ENCODE results near the gene KLHL41.

The KLHL41 gene

DNA sequence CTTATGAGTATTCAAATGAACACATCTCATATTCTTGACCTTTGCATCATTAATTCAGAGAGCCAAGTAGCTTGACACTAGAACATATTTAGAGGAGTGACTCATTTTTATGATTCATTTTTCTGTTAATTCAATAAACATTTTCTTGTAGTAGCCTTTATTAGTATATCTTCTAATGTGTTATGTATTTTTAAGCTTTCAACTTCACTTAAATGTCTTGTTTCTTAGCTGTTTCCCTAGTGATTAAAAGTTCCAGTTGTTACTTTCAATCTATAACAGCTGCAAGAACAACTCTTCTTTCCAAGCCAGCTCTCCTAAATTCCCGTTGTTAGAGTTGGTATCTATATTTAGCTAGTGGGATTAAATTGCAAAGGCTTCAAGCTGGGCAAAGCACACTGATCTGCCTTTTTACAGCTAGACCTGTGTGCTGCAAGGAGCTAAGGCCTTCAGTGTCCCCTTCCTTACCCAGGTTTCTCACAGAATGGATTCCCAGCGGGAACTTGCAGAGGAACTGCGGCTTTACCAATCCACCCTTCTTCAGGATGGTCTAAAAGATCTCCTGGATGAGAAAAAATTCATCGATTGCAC is at the start of gene KLHL41:
Gene KLHL41, plus strand, starts transcription at position 405 of the 588 bp plus-strand sequence. Its CDS starts 77 bp downstream, at position 482.
- no peak for FAIRE-seq

DNA sequence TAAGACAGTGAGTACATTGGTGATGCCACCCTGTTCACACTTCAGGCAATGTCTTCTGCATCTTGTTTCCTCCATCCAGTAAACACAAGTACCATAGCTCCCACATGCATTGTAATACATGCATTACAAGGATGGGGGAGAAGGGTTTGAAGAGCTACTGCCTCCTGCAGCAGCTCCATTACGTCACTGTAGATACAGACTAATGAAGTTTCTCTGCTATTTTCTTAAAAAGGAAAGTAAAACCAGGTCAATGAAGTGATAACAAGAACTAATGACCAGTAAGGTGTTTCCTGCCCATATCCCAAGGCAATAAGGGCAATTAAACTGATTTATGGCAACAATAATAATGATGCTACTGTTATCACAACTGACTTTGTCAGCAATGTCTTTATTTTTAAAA is 48.4 kb upstream of the KLHL41 start:
- no peak for FAIRE-seq

DNA sequence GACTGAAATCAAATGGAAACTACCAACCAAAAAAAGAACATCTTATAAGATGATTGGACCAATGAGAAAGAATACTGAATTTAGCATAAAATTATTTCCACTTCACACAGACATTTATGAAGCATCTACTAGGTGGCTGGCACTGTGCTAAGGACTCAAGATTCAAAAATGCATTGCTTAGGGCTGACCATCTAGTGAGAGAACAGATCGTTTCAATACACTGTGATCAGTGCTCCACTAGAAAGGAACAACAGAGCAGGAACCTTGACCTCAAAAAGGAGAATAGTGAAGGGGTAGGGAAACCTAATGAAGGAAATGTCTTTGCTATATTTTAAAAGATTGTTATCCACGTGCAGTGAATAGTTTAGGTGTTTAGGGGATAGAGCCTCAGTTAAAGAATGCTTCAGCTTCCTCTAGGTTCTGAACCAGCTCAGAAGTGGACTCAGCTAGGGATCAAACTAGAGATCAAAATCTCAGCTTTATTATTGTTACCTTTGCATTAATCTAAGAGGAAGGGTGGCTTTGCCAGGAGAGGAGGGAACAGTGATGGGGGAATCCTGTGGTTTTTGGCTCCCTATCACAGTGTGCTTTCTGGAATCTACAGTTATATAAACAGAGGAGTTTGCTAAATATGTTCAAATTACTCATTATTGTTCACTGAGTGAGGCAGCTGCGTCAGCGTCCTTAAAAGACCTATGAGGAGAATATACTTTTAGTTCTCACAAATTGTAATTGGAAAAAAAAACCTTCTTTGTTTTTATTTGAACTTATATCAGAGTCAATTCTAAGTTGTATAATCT is 46.4 kb upstream of the KLHL41 start:
- FAIRE-seq = no peak

DNA sequence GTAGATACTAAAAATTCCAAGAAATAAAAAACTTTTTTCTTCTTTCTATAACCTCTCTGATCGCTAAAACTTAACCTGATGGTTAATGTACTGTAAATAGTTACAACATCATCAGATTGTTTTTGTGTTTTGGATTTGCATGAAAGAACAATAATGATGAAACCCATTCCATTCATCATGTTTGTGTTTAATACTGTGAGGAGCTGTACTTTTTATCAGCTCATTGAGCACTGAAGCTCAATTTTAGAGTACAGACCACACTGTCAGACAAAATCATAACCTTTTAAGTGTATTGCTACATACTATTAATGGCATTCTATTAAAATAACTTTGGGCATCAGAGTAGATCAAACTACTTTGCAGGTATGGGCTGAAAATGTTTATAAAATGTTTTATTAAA is 45.0 kb upstream of the KLHL41 start:
- peak; percentile 11 for FAIRE-seq

DNA sequence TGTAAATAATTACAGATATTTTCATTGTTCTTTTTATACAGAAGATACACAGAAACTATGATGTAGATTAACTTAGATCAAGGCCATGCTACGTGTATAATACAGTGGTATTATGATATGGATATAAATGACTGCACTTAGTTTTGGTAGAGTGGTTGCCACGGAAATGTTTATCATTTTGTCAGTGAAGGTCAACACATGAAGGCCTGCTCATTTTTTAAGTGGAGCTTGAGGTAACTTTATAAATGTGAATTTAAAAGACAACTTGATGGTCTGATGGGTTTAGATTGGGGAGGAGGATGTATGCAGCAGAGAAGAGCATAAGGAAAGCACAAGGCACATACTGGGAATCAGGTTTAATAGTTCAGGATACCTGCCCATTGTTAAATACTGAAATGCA is 44.6 kb upstream of the KLHL41 start:
- no peak for FAIRE-seq

DNA sequence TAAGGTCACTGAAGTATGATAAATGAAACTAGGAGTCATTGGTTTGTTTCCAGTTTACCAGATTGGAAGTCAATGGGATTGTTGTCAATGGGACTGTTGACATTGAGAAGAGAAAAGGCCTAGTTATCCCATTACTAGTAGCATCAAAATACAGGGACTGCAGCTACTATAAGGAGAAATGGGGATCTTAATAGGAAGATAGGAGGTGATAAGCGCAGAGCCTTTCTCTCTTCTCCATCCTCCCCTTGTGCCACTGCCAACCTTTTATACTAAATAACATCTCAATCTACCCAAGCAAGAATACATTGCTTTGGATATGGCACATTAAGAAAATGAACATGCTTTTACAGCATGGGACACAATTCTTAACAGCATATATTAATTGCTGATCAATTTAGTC is 40.7 kb upstream of the KLHL41 start:
- FAIRE-seq = no peak

DNA sequence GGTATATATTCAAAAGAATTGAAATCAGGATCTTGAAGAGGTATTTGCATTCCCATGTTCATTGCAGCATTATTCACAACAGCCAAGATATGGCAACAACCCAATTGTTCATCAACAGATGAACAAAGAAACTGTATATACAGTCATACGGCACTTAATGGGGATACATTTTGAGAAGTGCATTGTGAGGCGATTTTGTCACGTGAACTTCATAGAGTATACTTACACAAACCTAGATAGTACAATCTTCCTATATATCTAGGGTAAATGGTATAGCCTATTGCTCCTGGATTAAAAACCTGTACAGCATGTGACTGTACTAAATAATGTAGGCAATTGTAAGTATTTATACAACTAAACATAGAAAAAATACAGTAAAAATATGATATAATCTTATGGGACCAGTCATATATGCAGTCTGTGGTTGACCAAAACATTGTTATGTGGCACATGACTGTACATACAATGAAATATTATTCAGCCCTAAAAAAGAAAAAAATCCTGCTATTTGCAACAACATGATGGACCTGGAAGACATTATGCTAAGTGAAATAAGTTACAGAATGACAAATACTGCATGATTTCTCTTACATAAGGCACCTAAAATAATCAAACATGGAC is 39.4 kb upstream of the KLHL41 start:
- FAIRE-seq = no peak

DNA sequence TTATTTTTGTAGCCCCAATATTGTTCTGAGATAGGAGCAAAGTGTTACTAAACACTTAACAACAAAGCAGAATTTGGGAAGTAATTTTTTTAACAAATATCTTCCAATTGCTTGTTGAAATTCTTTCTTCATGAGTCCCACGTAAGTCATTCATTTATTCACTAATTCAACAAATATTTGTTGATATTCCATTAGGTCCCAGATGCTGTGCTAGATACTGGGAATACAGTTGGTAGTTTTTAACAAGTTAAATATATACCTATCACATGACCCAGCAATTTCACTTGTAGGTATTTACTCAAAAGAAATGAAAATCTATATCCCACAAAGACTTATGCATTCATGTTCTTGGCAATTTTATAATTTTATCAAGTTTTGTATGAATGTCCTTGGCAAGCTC is 37.3 kb upstream of the KLHL41 start:
- no peak for FAIRE-seq

DNA sequence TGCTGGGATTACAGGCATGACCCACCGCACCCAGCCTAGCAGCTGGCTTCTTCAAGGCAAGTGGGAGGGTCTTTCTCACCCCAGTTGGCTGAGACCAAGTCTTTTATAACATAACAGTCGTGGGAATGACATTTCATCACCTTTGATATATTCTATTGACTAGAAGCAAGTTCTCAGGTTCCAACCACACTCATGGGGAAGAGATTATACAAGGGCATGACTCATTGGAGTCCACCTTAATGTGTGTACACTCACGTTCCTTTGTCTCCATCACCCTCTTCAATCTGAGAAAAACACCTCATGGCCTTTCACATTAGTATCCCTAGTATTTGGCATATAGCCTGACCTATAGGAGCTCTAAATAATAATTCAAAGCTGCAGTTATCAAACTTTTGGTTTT is 33.0 kb upstream of the KLHL41 start:
- no peak for FAIRE-seq

DNA sequence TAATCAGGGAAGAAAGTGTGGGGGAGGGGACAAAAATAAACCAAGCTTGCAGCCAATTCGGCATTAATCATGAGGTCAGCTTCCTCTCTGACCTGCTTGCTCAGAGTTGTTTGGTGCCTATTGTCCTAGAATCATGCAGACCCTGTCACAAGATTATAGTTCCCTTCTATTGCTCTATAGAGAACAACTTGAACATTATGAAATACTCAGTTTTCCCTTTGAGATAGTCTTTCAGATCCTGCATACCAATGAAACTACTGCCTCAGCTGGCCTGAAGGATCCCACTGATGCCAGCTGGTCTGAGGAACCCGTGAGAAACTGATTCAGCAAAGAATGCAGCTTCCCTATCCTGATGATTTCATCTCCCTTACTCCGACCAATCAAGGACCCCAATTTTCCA is 31.2 kb upstream of the KLHL41 start:
- no peak for FAIRE-seq

DNA sequence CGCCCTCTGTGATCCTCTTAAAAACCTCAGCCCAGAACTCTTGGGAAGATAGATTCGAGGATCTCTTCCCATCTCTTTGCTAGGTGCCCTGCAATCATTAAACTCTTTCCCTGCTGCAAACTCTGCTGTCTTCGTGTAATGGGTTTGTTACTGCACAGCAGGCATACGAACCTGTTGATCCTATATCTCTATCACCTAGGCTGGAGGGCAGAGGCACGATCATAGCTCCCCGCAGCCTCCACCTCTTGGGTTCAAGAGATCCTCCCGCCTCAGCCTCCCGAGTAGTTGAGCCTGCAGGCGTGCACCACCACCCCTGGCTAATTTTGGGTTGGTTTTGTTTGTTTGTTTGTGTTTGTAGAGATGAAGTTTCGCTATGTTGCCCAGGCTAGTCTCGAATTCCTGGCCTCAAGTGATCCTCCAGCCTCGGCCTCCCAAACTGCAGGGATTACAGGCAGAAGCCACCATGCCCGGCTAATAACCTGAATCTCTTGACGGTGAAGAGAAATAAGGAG is 30.7 kb upstream of the KLHL41 start:
- no peak for FAIRE-seq

DNA sequence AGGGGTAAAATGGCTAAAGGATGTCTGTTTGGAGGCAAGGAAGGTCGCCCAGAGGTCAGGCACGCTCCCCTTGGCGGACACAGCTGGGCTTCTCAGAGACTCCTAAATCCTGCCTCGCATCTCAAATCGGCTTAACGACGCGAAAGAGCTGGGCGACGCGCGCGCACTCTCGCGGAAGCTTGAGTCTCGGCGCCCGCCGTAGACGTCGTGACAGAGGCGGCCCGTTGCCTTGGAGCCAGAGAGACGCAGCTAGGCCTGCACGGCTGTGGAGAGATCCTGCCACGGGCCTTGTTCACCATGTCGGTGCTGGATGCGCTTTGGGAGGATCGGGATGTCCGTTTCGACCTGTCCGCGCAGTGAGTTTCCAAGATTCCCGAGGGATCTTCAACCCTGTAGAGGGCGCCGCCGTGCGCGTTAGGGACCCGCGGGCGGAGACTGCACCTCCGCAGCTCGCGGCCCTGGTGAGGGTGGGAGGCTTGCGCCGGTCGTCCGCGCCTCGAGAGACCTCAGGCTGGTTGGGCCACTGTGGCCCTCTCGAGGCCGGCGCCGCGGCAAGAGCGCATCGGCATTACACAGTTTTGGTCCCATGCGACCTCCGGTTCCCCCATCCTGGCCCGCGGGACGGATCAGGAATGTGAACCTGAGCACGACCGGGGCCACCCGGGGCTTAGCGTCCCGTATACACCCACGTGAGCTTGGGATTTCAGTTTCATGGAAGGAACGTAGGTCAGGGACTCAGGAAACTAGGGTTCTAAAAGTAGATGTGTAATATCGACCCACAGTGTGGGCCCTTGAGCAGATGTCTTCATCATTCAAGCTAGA is 30.0 kb upstream of the KLHL41 start, which contains the start of gene BBS5:
Gene BBS5, plus strand, starts transcription at position 238 of the 822 bp plus-strand sequence. Its CDS starts 60 bp downstream, at position 298.
- no peak for FAIRE-seq

DNA sequence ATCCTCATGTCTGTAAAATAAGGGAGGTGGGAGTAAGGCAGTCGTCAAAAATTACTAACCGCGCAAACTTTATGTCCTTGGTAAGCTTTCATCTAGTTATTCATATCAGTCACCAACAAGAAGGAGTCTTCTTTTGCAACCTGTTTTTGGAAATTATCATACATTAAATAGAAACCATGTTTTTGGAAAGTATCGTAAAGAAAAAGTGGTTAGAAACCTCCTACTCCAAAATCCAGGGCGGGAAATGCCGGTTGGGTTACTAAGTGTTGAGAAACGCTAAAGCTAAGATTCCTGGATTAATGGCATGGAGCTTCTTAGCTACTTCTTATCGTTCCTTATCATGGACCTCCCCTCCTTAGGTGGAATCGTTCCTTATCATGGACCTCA is 29.4 kb upstream of the KLHL41 start:
- no peak for FAIRE-seq

DNA sequence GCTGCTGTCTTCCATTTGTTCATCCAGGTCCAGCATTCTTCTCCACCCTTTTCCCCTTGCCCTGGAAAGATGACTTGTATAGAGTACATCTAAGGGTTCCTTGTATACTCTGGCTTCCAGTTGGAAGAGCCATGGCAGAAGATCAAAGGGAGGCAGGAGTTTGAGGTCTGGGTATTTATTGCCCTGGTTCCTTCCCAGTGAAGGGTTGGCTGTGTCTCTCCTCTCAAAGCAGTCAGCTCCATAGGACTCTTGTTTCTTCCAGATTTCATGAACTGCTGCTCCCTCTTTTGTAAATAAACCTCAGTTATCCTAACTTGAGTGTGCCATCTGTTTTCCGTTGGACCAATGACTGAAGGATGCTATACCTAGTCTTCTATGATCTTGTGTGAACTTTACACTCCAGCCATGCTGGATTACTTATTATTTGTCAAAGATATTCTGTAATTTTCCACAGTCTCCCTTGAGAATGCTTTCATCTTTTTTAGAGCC is 23.8 kb upstream of the KLHL41 start:
- FAIRE-seq = no peak

DNA sequence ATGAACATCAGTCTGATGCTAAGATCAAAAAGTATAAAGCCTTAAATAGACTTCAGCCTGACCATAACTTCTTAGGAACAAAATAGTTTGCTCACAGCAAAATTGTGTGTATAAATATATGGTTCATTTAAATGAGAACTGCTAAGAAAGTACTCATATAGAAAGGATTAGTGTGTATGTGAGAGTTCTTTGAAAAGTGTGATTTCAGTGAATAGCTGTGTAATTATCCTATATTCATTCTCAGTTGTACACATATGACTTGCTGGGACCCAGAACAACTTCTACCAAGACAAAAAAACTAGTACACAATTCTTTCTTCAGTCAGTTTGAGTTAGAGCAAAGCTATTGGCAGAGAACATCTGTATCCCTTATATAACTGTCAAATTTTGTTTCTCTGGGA is 23.0 kb upstream of the KLHL41 start:
- FAIRE-seq = no peak

DNA sequence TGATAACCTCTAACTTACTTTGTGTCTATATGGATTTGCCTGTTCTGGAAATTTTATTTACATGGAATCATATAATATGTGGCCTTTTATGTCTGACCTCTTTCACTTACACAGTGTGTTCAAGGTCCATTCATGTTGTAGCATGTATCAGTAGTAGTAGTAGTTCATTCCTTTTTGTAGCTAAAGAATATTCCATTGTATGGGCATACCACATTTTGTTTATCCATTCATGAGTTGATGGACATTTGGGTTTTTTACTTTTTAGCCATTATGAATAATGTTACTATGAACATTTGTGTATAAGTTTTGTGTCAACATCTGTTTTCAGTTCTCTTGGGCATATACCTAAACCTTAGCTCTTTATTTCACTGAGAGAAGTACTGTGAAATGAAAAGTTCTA is 18.7 kb upstream of the KLHL41 start:
- FAIRE-seq = no peak

DNA sequence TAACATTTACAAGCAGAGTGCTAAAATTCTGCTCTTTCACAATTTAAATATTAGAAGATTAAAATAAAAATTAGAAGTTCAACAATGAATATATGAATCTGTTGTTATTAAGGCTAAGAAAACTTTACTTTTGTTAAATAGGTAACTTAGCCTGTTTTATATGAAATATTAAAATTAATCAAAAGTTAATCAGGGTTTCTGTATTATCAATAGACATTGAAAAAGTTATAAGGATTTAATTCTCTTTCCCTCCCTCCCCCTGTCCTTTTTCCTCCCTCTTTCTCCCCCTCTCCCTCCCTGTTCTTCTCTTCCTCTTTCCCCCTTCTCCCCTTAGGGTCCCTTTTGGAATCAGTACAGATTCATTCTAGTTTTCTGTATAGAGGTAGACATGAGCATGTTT is 18.1 kb upstream of the KLHL41 start:
- FAIRE-seq = peak; percentile 11

DNA sequence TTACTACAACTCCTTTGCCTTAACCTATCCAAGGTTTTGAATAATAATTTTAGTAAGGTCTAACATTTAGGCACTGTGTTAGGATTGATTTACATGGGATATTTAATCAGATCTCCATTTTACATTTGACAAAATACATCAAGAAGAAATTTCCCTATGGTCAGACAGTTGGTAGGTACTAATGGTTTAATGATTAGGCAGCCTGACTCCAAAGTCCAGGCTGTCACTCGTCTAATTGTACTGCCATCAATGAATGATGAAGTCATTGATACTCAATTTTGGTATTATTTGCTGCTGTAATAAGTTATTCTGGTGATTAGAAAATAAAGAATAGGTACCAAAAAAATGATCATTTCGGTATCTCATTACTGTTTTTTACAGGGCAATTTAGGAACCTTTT is 16.1 kb upstream of the KLHL41 start:
- FAIRE-seq = no peak

DNA sequence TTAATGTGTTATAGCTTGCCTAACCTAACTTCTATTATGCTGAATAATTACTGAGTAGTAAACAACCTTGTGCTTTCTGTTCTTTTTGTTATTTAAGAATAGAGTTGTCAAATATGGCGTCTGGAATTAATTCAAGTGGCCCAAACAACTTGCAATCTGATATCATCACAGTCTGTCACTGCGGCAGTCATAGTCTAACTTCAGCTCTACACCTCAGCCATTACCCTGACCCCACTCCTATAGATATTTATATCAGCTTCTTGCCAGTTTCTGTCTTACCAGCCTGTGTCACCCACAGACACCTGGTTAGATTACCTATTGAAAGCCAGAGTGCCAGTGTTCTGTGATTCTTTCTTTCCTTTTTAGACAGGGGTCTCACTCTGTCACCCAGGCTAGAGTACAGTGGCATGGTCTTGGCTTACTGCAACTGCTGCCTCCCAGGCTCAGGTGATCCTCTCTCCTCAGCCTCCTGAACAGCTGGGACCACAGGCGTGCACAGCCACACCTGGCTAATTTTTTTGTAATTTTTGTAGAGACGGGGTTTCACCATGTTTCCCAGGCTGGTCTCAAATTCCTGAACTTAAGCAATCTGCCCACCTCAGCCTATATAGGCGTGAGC is 14.1 kb upstream of the KLHL41 start:
- no peak for FAIRE-seq

DNA sequence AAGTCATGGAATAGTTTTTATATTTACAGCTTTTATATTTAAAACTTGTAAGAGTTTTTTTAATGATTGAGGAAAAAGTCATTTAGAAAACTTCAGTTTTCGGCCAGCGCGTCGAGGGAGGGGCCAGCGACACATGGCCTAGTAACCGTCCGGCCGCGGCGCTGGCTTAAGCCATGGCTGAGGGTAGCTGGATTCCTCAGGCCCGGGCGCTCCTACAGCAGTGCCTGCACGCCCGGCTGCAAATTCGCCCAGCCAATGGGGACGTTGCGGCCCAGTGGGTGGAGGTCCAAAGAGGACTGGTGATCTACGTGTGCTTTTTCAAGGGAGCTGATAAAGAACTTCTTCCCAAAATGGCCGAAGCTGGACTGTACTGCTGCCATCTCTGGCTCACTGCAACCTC is 4.9 kb upstream of the KLHL41 start:
- FAIRE-seq = no peak

DNA sequence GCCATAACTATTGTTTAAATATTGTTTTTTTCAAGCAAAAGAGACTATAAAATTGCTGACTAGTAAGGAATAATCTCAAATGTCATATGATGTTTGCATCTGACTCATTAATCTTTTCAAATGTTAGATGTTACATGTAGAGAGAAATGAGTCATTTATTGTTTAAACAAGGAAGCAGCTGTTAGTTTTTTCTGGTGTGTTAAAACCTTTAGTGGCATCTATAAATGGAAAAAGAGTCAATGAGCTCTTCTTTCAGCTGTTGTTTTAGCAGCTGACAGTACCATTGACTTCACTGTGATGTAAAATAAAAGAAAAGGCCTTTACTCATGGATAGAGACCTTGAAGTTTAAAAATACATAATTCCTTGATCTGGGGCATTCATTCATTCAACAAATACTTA is 1.8 kb upstream of the KLHL41 start:
- no peak for FAIRE-seq

DNA sequence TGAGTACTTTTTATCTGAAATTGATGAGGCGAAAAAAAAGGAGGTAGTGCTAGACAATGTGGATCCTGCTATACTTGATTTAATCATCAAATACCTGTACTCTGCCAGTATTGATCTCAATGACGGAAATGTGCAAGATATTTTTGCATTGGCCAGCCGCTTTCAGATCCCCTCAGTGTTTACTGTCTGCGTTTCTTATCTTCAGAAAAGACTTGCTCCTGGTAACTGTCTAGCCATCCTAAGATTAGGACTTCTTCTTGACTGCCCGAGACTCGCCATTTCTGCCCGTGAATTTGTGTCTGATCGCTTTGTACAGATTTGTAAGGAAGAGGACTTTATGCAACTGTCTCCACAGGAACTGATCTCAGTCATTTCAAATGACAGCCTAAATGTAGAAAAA is 453 bp downstream of the KLHL41 start:
- FAIRE-seq = no peak

DNA sequence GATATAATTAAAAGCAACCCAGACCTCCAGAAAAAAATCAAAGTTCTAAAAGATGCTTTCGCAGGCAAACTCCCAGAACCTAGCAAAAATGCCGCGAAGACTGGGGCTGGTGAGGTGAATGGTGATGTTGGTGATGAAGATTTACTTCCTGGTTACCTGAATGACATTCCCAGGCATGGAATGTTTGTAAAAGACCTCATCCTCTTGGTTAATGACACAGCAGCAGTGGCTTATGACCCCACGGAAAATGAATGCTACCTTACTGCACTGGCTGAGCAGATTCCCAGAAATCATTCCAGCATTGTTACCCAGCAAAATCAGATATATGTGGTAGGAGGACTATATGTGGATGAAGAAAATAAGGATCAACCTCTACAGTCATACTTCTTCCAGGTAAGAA is 994 bp downstream of the KLHL41 start:
- no peak for FAIRE-seq

Measured in A204.1 (cell line).